Tibial nerve (tissue), 4 donors: ENCODE data around the gene OR14C36. TPM values are rescaled to one million over a fixed set of nuclear protein-coding genes. Genes with fewer than 3 reads are reported as not detected.

Experiments used
- DNase-seq, 2 donors: peaks; one replicate each; pipeline ENCODE4 v3.0.0-alpha.2; 2019; ENCODE audit warnings: low spot score in 2 of 2
- H3K27ac ChIP-seq, 4 donors: fragments of 200-600 bp; sonication (generic) in 3 of 4; one replicate each; pipeline ENCODE4 v1.5.1; 2017 to 2019; ENCODE audit warnings: mild to moderate bottlenecking in 1 of 4
- H3K27me3 ChIP-seq, 2 donors: fragments of 200-600 bp; sonication (generic) in 1 of 2; one replicate each; pipeline versions ENCODE4 v1.5.1 to v1.6.0; 2017 to 2019
- H3K36me3 ChIP-seq, 3 donors: fragments of 200-600 bp; sonication (generic); one replicate each; pipeline ENCODE4 v1.5.1; 2018 to 2019
- H3K4me1 ChIP-seq, 4 donors: fragments of 200-600 bp; sonication (generic) in 3 of 4; one replicate each; pipeline ENCODE4 v1.5.1; 2017 to 2019
- H3K4me3 ChIP-seq, 4 donors: fragments of 200-600 bp; sonication (generic) in 3 of 4; one replicate each; pipeline ENCODE4 v1.5.1; 2017 to 2019; ENCODE audit warnings: mild to moderate bottlenecking in 1 of 4, moderate library complexity in 1 of 4
- H3K9me3 ChIP-seq, 4 donors: fragments of 200-600 bp; sonication (generic) in 3 of 4; one replicate each; pipeline ENCODE4 v1.5.1; 2017 to 2019
- EP300 ChIP-seq, 2 donors: sonication (generic); formaldehyde crosslinking; IDR thresholded peaks; one replicate each; pipeline ENCODE4 v1.6.1; 2017; ENCODE audit warnings: antibody characterized with exemption in 2 of 2, mild to moderate bottlenecking in 1 of 2
- POLR2A ChIP-seq, 2 donors: fragments of 450-650 bp; IDR thresholded peaks; one replicate each; pipeline ENCODE4 v1.6.1; 2017; ENCODE audit warnings: antibody characterized with exemption in 2 of 2, mild to moderate bottlenecking in 2 of 2, moderate library complexity in 2 of 2
- WGBS, 2 donors: methylation state at CpG; one replicate each; pipeline ENCODE4 v1.1.5; 2018; 5-methylcytosine and 5-hydroxymethylcytosine counted together
- total RNA-seq, 4 donors: library from RNA; depleted of rRNA; stranded (reverse); fragments of >200 nt; gene quantifications; one replicate each; pipeline ENCODE4 v1.1.0, GENCODE V29; 2016
- TF ChIP-seq, protein P1 (sequence below), 5 experiments: fragments of 200-600 bp in 3 of 5; fragments of 450-650 bp in 2 of 5; sonication (generic) in 3 of 5; IDR thresholded peaks; one replicate each; pipeline ENCODE4 v1.5.1; 2016 to 2019; ENCODE audit warnings: antibody characterized with exemption in 5 of 5, mild to moderate bottlenecking in 3 of 5, moderate library complexity in 2 of 5

OR14C36 gene
- total RNA-seq, 4 donors from 2014 or later, result not detected

- no peaks in the 10 kb centered on the region for H3K27me3 ChIP-seq
- WGBS, 2 donors, result 72 to 83% methylated on average over 5 of the region's 5 CpGs
- no peak for DNase-seq
- TF ChIP-seq, protein P1, sequence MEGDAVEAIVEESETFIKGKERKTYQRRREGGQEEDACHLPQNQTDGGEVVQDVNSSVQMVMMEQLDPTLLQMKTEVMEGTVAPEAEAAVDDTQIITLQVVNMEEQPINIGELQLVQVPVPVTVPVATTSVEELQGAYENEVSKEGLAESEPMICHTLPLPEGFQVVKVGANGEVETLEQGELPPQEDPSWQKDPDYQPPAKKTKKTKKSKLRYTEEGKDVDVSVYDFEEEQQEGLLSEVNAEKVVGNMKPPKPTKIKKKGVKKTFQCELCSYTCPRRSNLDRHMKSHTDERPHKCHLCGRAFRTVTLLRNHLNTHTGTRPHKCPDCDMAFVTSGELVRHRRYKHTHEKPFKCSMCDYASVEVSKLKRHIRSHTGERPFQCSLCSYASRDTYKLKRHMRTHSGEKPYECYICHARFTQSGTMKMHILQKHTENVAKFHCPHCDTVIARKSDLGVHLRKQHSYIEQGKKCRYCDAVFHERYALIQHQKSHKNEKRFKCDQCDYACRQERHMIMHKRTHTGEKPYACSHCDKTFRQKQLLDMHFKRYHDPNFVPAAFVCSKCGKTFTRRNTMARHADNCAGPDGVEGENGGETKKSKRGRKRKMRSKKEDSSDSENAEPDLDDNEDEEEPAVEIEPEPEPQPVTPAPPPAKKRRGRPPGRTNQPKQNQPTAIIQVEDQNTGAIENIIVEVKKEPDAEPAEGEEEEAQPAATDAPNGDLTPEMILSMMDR (IDR thresholded peaks at IDR 0.05), result no peak
- no peak for TF ChIP-seq POLR2A (IDR thresholded peaks at IDR 0.05)
- no peak for TF ChIP-seq EP300 (IDR thresholded peaks at IDR 0.05)
- H3K9me3 ChIP-seq, result peaks cover 0 to 4% (median 0%) of the 10 kb centered on the region in 4 donors
- H3K4me3 ChIP-seq, result no peak overlapping the region
- no peaks in the 10 kb centered on the region for H3K4me1 ChIP-seq
- H3K36me3 ChIP-seq, result no peaks in the 10 kb centered on the region
- H3K27ac ChIP-seq, result no peak overlapping the region
Measured at GRCh38 chr1:248372394-248372793, 23.8 kb downstream of the OR14C36 start.

DNA sequence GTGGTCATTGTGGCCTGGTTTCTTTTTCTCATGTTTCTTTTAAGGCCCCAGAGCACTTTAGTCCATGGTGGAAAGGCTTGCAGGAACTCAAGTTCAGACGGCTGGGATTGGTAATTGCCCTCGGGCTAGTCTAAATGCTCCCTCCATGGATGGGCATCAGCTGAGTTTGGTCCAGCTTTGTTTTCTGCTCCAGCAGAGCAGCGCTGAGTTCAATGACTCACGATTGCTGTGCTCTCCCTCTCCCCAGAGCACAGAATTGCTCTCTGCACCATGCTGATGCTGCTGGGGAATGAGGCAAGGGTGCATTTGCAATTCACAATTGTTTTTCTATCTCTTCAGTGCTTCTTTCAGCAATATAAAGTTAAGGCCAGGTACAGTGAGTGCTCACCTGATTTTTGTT is 25.2 kb downstream of the OR14C36 start:
- no peaks in the 10 kb centered on the region for H3K36me3 ChIP-seq
- DNase-seq, result no peak
- peaks cover 0 to 4% (median 0%) of the 10 kb centered on the region in 4 donors for H3K9me3 ChIP-seq
- TF ChIP-seq EP300 (IDR thresholded peaks at IDR 0.05), result no peak
- TF ChIP-seq, protein P1 (IDR thresholded peaks at IDR 0.05), result no peak
- H3K27ac ChIP-seq, result no peak overlapping the region
- H3K4me3 ChIP-seq, result no peak overlapping the region
- WGBS, 2 donors, result 54 to 58% methylated on average over 4 of the region's 4 CpGs
- no peaks in the 10 kb centered on the region for H3K4me1 ChIP-seq
- no peaks in the 10 kb centered on the region for H3K27me3 ChIP-seq

DNA sequence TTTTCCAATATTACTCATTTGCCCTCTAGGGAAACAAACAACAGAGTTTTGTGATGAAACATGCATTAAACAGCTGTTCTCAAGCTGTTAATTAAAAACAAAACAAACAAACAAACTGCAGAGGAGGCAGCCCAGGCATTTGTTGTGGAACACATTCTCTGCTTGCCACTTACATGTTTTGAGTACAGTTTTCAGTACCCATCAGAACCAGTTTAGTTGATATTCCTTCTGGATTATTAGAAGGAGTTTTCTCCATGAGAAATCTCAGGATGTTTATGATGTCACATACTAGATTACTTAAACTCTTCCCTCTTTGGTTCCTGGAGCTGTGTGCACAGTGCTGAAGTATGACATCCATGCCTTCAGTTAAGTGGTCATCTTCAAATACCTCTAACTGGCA is 26.9 kb downstream of the OR14C36 start, which contains the start of gene OR2T6:
Gene OR2T6, plus strand, starts transcription at position 301 of the 400 bp plus-strand sequence. CDS start 11,863 bp downstream, outside the sequence.
- TF ChIP-seq EP300 (IDR thresholded peaks at IDR 0.05) (no peak), POLR2A (IDR thresholded peaks at IDR 0.05) (no peak)
- TF ChIP-seq, protein P1 (IDR thresholded peaks at IDR 0.05), result no peak
- Histone ChIP-seq H3K9me3 (peaks cover 0 to 4% (median 0%) of the 10 kb centered on the region in 4 donors), H3K4me1 (no peaks in the 10 kb centered on the region), H3K27me3 (no peaks in the 10 kb centered on the region), H3K36me3 (no peaks in the 10 kb centered on the region), H3K4me3 (no peak within 1 kb of the TSS), H3K27ac (no peak within 1 kb of the TSS)
- no peak for DNase-seq

DNA sequence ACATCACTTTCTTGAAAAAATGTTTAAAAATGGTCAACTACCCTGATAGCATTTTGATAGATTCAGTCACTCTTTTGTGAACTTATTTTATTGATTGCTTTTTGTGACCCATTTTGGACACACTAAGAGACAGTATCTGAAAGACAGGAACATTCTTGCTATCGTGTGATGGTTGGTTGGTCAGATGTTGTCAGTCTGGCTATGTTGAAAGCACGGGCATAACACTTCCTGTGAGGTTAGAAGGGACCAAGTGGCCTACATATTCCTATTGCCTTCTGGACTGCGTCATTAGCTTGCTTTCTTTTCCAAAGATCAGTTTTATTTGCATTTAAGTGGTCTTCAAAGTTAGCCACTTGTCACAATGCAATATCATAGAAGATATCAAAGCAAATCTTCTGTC is 28.3 kb downstream of the OR14C36 start:
- 62 to 73% methylated on average over 3 of the region's 3 CpGs for WGBS, 2 donors
- H3K27ac ChIP-seq, result no peak overlapping the region
- no peaks in the 10 kb centered on the region for H3K4me1 ChIP-seq
- no peak for DNase-seq
- no peaks in the 10 kb centered on the region for H3K27me3 ChIP-seq
- H3K9me3 ChIP-seq, result peaks cover 0 to 4% (median 0%) of the 10 kb centered on the region in 4 donors
- no peaks in the 10 kb centered on the region for H3K36me3 ChIP-seq
- TF ChIP-seq, protein P1 (IDR thresholded peaks at IDR 0.05), result no peak
- TF ChIP-seq POLR2A (IDR thresholded peaks at IDR 0.05) (no peak), EP300 (IDR thresholded peaks at IDR 0.05) (no peak)
- H3K4me3 ChIP-seq, result no peak overlapping the region

GRCh38 chr1:248380854-248381253 is 32.3 kb downstream of the OR14C36 start:
- H3K9me3 ChIP-seq, result no peaks in the 10 kb centered on the region
- DNase-seq, result no peak
- 92 to 93% methylated on average over 3 of the region's 3 CpGs for WGBS, 2 donors
- TF ChIP-seq EP300 (IDR thresholded peaks at IDR 0.05) (no peak), POLR2A (IDR thresholded peaks at IDR 0.05) (no peak)
- TF ChIP-seq, protein P1 (IDR thresholded peaks at IDR 0.05), result no peak
- no peak overlapping the region for H3K27ac ChIP-seq
- no peaks in the 10 kb centered on the region for H3K27me3 ChIP-seq
- H3K4me3 ChIP-seq, result no peak overlapping the region
- H3K36me3 ChIP-seq, result no peaks in the 10 kb centered on the region
- H3K4me1 ChIP-seq, result no peaks in the 10 kb centered on the region
